ENCODE results near the gene SLC12A3. TPM values are rescaled to one million over a fixed set of nuclear protein-coding genes. Genes with fewer than 3 reads are reported as not detected.
A peak's percentile ranks its signal among the peaks of the same experiment; 100 is the strongest.

SLC12A3 gene
- total RNA-seq, 2 donors from 2014 or later = not detected

GRCh38 chr16:56930486-56931270, 65.7 kb downstream of the SLC12A3 start:
- no peaks in the 10 kb centered on the region for H3K36me3 ChIP-seq
- peaks cover 12 to 29% of the 10 kb centered on the region in 2 donors for H3K4me1 ChIP-seq (ENCODE audit: control insufficient read depth in 1 of 2, low read depth in 2 of 2)
- H3K4me3 ChIP-seq = no peak overlapping the region
- no peaks in the 10 kb centered on the region for H3K27me3 ChIP-seq (replicated peaks; ENCODE audit: insufficient read depth)
- peak overlapping the region; percentile 88 to 99 for H3K27ac ChIP-seq
- no peak for DNase-seq (ENCODE audit: low spot score)
- no peaks in the 10 kb centered on the region for H3K9me3 ChIP-seq
- TF ChIP-seq, protein P1, sequence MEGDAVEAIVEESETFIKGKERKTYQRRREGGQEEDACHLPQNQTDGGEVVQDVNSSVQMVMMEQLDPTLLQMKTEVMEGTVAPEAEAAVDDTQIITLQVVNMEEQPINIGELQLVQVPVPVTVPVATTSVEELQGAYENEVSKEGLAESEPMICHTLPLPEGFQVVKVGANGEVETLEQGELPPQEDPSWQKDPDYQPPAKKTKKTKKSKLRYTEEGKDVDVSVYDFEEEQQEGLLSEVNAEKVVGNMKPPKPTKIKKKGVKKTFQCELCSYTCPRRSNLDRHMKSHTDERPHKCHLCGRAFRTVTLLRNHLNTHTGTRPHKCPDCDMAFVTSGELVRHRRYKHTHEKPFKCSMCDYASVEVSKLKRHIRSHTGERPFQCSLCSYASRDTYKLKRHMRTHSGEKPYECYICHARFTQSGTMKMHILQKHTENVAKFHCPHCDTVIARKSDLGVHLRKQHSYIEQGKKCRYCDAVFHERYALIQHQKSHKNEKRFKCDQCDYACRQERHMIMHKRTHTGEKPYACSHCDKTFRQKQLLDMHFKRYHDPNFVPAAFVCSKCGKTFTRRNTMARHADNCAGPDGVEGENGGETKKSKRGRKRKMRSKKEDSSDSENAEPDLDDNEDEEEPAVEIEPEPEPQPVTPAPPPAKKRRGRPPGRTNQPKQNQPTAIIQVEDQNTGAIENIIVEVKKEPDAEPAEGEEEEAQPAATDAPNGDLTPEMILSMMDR (IDR thresholded peaks at IDR 0.05) = no peak
- ATAC-seq (ENCODE audit: insufficient number of reproducible peaks, low FRiP score, low read depth) = no peak

- no peaks in the 10 kb centered on the region for H3K9me3 ChIP-seq
- DNase-seq (ENCODE audit: low spot score) (no peak), ATAC-seq (ENCODE audit: insufficient number of reproducible peaks, low FRiP score, low read depth) (no peak)
- peaks cover 12 to 36% of the 10 kb centered on the region in 2 donors for H3K4me1 ChIP-seq (ENCODE audit: control insufficient read depth in 1 of 2, low read depth in 2 of 2)
- peak overlapping the region; percentile 88 to 99 for H3K27ac ChIP-seq
- H3K27me3 ChIP-seq (replicated peaks; ENCODE audit: insufficient read depth) = no peaks in the 10 kb centered on the region
- H3K36me3 ChIP-seq = no peaks in the 10 kb centered on the region
- TF ChIP-seq, protein P1 (IDR thresholded peaks at IDR 0.05) = no peak
- H3K4me3 ChIP-seq = peak overlapping the region; percentile 87
Observed at GRCh38 chr16:56931271-56931891, 66.4 kb downstream of the SLC12A3 start.

DNA sequence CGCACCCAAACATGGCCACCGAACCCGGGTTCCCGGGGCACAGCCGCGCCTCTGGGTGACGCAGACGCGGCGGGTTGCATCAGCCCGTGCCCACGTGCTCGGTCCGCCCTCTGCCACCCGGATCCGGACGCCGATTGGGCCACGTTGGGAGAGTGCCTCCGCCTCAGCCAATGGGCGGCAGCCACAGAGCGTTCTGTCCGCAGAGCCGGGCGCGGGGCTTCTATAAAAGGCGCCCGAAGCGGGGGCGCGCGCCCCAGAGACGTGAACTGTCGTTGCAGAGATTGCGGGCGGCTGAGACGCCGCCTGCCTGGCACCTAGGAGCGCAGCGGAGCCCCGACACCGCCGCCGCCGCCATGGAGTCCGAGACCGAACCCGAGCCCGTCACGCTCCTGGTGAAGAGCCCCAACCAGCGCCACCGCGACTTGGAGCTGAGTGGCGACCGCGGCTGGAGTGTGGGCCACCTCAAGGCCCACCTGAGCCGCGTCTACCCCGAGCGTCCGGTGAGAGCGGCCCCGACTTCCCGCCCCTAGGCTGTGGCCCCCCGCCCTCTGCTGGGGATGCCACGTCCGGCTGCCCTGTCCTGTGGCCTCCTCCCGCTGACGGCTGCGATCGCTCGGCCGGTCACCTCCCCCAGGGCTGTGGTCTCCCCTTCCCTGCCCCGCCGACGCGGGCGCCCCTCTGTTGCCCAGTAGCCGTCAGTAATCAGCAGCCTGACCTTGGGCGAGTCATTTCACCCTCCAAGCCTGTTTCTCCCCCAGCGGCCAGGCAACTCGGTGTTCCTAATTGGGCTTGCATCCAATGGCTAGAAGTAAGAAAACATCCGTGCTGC, 67.1 kb downstream of the SLC12A3 start, which contains the start of gene HERPUD1:
HERPUD1 (plus strand) TSS at position 251 of the 829 bp plus-strand sequence; CDS start at position 354, 103 bp downstream.
- peak within 1 kb of the TSS; percentile 92 to 99 for H3K27ac ChIP-seq
- H3K36me3 ChIP-seq = peaks cover 7% of the 10 kb centered on the region
- no peaks in the 10 kb centered on the region for H3K9me3 ChIP-seq
- DNase-seq (ENCODE audit: low spot score) (peak; percentile 89), ATAC-seq (ENCODE audit: insufficient number of reproducible peaks, low FRiP score, low read depth) (peak; percentile 95)
- H3K27me3 ChIP-seq (replicated peaks; ENCODE audit: insufficient read depth) = no peaks in the 10 kb centered on the region
- TF ChIP-seq, protein P1 (IDR thresholded peaks at IDR 0.05) = peak; percentile 40
- H3K4me3 ChIP-seq = peak within 1 kb of the TSS; percentile 87
- H3K4me1 ChIP-seq (ENCODE audit: control insufficient read depth in 1 of 2, low read depth in 2 of 2) = peaks cover 12 to 36% of the 10 kb centered on the region in 2 donors

- peak overlapping the region; percentile 92 to 99 for H3K27ac ChIP-seq
- DNase-seq (ENCODE audit: low spot score) (peak; percentile 54), ATAC-seq (ENCODE audit: insufficient number of reproducible peaks, low FRiP score, low read depth) (peak; percentile 15)
- peaks cover 12% of the 10 kb centered on the region for H3K36me3 ChIP-seq
- no peaks in the 10 kb centered on the region for H3K27me3 ChIP-seq (replicated peaks; ENCODE audit: insufficient read depth)
- peaks cover 12 to 36% of the 10 kb centered on the region in 2 donors for H3K4me1 ChIP-seq (ENCODE audit: control insufficient read depth in 1 of 2, low read depth in 2 of 2)
- peak overlapping the region; percentile 87 for H3K4me3 ChIP-seq
- TF ChIP-seq, protein P1 (IDR thresholded peaks at IDR 0.05) = no peak
- H3K9me3 ChIP-seq = no peaks in the 10 kb centered on the region
Observed at GRCh38 chr16:56932721-56933619, 68.0 kb downstream of the SLC12A3 start.
